NCI-H1417 treated with DMSO at 0.1 percent for 48 hours (cell line): Measurements from ENCODE around the gene EMILIN2.
"Not testable (repeated sequence)": the region's sequence is repeated elsewhere in the genome, so short reads cannot be mapped to it uniquely, and the experiment has no call there.

Source experiments
- DNase-seq: peaks from one replicate; lab custom pipeline; 2025; lab: John Stamatoyannopoulos, UW

The EMILIN2 gene

GRCh38 chr18:2846636-2847316 lies at the start of gene EMILIN2:
TSS of gene EMILIN2 (plus strand) at chr18:2847006. CDS start at chr18:2847189, 183 bp downstream.
- no peak for DNase-seq

GRCh38 chr18:2797951-2798350 lies 48.9 kb upstream of the EMILIN2 start:
- DNase-seq = no peak

- no peak for DNase-seq
Measured at GRCh38 chr18:2799369-2799768, 47.4 kb upstream of the EMILIN2 start.

- no peak for DNase-seq
Measured at GRCh38 chr18:2805970-2806943, 40.5 kb upstream of the EMILIN2 start.

- DNase-seq = not testable (repeated sequence)
Measured at GRCh38 chr18:2808640-2809039, 38.2 kb upstream of the EMILIN2 start.

- DNase-seq = not testable (repeated sequence)
Measured at GRCh38 chr18:2809666-2810183, 37.1 kb upstream of the EMILIN2 start.

GRCh38 chr18:2811416-2811815 lies 35.4 kb upstream of the EMILIN2 start:
- DNase-seq = no peak

GRCh38 chr18:2814928-2815327 lies 31.9 kb upstream of the EMILIN2 start:
- DNase-seq = no peak

GRCh38 chr18:2818281-2818680 lies 28.5 kb upstream of the EMILIN2 start:
- DNase-seq = no peak

- no peak for DNase-seq
Measured at GRCh38 chr18:2821695-2822094, 25.1 kb upstream of the EMILIN2 start.

GRCh38 chr18:2822213-2822921 lies 24.4 kb upstream of the EMILIN2 start:
- no peak for DNase-seq

GRCh38 chr18:2823202-2823601 lies 23.6 kb upstream of the EMILIN2 start:
- DNase-seq = no peak

GRCh38 chr18:2823966-2824365 lies 22.8 kb upstream of the EMILIN2 start:
- DNase-seq = no peak

- DNase-seq = no peak
Measured at GRCh38 chr18:2824865-2825264, 21.9 kb upstream of the EMILIN2 start.

GRCh38 chr18:2825613-2826175 lies 21.1 kb upstream of the EMILIN2 start:
- no peak for DNase-seq

- DNase-seq = no peak
Measured at GRCh38 chr18:2826581-2826980, 20.2 kb upstream of the EMILIN2 start.

- no peak for DNase-seq
Measured at GRCh38 chr18:2827061-2827460, 19.7 kb upstream of the EMILIN2 start.

GRCh38 chr18:2836118-2836517 lies 10.7 kb upstream of the EMILIN2 start:
- DNase-seq = not testable (repeated sequence)

- DNase-seq = not testable (repeated sequence)
Measured at GRCh38 chr18:2837290-2837689, 9.5 kb upstream of the EMILIN2 start.

- DNase-seq = no peak
Measured at GRCh38 chr18:2839202-2839601, 7.6 kb upstream of the EMILIN2 start.

- DNase-seq = no peak
Measured at GRCh38 chr18:2840521-2840920, 6.3 kb upstream of the EMILIN2 start.

GRCh38 chr18:2843146-2843545 lies 3.7 kb upstream of the EMILIN2 start:
- no peak for DNase-seq
